GM18502 (cell line): ENCODE results near the gene ZBTB47.

ENCODE experiments used
- ATAC-seq: cut with Tn5 transposase; IDR thresholded peaks from one replicate; pipeline ENCODE4 v1.9.1; 2021; ENCODE audit warnings: mild to moderate bottlenecking; ENCODE audit not compliant: unreplicated experiment, poor library complexity

ZBTB47 gene

DNA sequence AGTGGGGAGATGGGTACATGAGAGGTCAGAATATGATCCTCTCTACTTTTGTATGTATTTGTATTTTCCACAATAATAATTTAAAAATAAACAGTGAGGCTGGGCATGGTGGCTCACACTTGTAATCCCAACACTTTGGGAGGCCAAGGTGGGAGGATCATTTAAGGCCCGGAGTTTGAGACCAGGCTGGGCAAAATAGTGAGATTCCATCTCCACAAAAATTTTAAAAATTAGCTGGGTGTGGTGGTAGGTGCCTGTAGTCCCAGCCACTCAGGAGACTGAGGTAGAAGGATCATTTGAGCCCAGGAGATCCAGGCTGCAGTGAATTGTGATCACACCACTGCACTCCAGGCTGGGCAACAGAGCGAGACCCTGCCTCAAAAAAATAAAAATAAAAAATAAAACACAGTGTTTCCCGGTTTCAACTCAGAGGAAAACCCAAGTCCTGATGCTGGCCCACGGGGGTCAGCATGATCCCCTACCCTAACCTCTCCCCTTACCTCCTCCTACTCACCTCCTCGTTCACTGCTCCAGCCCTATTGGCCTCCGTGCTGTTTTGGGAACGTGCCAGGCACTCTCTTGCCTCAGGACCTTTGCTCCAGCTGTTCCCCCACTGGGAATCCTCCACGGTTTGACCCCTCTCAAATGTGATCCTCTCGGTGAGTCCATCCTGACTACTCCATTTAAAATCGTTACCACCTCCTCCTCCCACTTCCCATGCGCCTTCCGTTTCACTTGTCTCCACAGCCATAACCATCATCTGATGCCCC, 29.0 kb downstream of the ZBTB47 start:
- no peak for ATAC-seq

DNA sequence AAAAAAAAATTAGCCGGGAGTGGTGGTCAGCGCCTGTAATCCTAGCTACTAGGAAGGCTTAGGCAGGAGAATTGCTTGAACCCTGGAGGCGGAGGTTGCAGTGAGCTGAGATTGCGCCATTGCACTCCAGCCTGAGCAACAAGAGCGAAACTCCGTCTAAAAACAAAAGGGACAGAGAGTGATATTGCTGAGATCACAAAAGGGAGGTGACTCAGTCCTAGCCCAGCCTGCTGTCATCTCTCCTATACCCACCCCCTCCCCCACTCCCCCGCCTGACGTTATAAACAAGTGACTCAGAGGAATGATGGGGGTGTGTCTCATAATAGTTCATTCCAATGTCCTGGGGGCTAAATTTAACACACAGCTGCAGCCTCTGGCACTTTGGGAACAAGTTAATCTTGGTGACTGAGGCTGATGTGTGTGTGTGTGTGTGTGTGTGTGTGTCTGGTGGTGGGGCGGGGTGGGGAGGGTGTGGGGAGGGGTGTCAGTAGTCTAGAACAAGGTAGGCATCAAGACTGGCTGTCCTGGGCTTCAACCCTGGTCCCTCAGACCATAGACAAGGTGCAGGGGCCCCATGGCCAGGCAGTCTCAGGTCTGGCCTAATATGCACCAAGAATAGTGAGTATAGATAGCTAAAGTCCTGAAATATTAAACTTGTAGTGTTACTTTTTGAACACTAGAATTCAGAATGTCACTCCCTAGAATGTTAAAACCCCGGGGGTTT, 30.5 kb downstream of the ZBTB47 start:
- no peak for ATAC-seq

DNA sequence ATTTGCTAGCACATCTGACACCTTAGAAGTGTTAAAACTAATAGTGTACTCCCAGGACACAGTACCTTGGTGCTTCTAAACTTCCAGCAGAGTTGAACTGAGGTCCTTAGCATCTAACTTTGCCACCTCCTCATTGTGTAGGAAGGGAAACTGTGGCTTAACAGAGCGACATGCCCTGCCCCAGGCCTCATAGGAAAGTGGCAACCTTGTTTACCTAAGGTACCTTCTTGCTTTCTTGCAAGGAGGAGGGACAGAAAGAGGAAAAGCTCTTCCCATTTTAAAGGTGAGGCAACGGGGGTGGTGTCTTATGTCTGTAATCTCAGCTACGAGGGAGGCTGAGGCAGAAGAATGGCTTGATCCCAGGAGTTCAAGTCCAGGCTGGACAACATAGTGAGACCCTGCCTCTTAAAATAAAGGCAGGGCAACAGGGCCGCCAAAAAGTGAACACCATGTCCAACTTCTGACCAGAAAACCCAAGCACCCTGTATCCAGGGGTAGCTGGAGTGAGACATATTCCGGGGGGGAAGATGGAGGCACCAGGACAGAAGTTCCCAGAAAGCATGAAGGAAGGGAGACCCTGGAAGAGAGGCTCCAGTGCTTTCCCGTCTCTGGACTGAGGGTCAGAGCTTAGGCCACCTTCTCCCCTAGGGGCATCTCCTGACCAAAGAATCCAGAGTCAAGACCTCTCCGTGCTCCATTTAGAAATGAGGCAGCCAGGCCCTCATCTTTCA, 31.3 kb downstream of the ZBTB47 start:
- ATAC-seq, result no peak

DNA sequence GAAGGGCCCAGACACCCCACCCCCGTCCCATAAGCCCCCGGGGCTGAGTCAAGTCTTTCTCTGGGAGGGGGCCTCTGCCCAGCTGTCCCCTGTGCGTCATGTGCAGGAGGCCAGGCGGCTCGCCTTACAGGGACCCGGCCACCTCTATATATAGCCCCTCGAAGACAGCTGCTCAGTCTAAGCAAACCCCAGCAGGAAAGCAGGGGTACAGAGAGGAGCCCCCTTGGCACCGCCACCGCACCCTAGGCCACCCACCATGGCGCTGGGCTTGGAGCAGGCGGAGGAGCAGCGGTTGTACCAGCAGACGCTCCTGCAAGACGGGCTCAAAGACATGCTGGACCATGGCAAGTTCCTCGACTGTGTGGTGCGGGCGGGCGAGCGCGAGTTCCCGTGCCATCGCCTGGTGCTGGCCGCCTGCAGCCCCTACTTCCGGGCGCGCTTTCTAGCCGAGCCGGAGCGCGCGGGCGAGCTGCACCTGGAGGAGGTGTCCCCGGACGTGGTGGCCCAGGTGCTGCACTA, 31.9 kb downstream of the ZBTB47 start, which contains the start of gene KLHL40:
Gene KLHL40 (plus strand): TSS at position 175 of the 519 bp plus-strand sequence. CDS start 82 bp downstream, at position 257.
- no peak for ATAC-seq

DNA sequence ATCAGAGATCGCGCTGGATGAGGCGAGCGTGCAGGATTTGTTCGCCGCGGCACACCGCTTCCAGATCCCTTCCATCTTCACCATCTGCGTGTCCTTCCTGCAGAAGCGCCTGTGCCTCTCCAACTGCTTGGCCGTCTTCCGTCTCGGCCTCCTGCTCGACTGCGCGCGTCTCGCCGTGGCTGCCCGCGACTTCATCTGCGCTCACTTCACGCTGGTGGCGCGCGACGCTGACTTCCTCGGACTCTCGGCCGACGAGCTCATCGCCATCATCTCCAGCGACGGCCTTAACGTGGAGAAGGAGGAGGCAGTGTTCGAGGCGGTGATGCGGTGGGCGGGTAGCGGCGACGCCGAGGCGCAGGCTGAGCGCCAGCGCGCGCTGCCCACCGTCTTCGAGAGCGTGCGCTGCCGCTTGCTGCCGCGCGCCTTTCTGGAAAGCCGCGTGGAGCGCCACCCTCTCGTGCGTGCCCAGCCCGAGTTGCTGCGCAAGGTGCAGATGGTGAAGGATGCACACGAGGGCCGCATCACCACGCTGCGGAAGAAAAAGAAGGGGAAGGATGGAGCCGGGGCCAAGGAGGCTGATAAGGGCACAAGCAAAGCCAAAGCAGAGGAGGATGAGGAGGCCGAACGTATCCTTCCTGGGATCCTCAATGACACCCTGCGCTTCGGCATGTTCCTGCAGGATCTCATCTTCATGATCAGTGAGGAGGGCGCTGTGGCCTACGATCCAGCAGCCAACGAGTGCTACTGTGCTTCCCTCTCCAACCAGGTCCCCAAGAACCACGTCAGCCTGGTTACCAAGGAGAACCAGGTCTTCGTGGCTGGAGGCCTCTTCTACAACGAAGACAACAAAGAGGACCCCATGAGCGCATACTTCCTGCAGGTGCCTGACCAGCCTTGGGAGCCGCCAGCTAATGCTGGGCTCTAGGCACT, 32.7 kb downstream of the ZBTB47 start:
- no peak for ATAC-seq

DNA sequence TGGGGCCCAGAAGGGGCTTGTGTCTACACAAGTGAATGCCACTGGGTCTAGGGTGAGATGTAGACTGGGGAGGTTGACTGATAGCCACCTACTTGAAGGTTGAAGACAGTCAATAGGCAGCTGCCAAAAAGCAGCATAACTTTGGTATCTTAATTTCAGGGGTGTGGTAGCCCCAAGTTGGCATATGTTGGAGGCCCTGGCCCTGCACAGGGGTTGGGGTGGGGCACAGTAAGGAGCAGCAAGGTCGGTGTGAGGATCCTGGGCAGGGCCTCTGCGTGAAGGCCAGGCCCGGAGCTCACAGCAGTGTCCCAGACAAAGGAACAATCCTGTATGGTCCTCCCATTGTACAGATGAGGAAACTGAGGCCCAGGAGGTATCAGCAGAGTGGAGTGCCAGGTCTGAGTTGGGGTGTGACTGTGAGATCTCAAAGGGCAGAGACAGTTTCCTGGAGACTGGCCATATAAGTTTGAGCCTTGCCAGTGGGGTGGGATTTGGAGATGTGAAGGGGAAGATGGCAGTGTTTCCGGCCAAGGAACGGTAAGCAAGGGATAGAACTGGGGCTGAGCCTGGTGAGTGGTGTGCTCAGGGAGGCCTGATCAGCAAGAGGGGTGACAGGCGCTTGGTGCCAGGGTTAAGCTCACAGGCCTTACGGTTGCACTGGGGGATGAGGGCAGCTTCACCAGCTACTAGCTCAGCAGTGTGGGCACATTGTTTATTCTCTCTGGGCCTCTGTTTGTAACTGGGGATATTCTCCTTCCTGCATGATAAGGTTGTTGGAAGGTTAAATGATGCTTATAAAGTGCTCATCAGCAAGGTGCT, 33.5 kb downstream of the ZBTB47 start:
- ATAC-seq, result no peak

DNA sequence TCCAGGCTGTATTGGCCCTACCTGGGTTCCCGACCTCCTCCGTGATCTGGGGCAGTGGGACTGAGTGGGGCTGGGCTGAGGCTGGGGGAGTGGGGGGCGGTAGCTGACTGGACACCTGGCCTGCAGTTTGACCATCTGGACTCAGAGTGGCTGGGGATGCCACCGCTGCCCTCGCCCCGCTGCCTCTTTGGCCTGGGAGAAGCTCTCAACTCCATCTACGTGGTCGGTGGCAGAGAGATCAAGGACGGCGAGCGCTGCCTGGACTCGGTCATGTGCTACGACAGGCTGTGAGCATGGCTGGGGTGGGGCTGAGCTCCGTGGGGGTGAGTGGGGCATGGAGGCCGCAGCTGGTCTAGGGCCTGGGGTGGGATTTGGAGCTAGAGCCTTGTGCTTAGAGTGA, 34.5 kb downstream of the ZBTB47 start:
- no peak for ATAC-seq

DNA sequence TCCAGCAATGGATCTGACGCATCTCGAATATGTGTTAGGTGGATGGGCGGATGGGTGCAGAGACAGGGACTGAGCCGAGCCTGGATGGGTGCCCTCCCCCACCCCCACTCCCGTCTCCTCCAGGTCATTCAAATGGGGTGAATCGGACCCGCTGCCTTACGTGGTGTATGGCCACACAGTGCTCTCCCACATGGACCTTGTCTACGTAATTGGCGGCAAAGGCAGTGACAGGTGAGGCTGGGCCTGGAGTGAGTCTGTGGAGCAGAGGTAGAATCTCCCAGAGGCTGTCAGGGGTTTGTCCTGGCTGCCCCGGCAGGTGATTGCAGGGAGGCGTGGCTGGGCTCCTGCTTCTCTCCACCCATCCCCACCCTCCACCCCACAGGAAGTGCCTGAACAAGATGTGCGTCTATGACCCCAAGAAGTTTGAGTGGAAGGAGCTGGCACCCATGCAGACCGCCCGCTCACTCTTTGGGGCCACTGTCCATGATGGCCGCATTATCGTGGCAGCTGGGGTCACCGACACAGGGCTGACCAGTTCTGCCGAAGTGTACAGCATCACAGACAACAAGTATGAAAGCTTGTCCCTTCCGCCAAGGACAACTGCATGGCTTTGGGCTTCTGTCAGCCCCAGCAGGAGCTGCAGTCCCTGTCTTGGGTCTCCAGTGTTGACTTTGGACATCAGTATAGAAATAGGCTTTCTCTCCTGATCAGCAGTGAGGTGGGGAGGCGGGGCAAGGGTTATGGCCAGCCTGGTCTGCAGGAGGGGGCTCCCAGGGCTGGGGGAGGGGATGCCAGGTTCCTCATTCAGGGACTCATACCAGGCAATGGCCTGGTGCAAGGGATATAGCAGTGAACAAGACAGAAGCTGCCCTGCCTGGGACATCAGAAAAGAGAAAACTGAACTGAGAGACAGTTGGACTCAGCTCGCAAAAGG, 35.3 kb downstream of the ZBTB47 start:
- ATAC-seq, result no peak

DNA sequence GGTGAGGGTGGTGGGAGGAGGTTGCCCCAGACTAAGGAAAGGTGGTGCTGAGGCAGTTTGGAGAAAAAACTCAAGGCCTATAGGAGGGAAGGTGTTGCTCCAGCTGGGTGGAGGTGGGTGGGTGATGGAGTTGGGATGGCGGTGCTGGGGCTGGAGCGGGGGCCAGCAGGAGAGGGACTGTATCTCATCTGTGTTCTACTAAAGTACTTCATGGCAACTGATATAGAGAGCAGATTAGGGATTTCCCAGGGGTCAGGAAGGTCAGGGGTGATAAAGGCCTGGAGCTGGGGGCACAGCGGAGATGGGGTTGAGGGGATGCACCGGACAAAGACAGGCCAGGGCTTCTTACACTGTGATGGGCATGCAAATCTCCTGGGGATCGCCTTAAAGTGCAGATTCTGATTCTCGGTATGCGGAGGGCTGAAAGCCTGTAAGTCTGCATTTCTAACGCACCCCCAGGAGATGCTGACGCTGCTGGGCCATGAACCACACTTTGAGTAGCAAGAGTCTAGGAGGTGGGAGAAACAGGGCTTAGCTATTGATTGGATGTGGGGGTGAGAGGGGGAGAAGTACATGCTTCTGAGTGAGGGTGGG, 36.0 kb downstream of the ZBTB47 start:
- ATAC-seq, result no peak

DNA sequence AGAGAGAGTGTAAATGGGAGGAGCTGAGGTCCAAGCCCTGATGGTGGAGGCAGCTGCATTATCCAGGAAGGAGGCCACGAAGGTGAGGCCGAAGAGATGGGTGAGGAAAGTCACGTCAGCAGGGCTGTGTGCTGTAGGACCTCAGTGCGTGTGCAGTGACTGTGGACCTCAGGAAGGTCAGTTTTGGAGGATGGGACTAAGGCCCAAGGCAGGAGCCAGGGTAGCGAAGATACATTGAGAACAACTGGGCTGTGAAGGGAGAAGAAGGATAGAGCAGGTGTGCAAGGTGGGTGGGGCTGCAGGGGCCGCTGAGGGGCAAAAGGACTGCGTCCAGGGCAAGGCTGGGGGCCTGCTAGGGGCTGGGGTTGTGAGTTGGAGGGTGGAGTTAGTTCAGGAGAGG, 36.7 kb downstream of the ZBTB47 start:
- no peak for ATAC-seq

DNA sequence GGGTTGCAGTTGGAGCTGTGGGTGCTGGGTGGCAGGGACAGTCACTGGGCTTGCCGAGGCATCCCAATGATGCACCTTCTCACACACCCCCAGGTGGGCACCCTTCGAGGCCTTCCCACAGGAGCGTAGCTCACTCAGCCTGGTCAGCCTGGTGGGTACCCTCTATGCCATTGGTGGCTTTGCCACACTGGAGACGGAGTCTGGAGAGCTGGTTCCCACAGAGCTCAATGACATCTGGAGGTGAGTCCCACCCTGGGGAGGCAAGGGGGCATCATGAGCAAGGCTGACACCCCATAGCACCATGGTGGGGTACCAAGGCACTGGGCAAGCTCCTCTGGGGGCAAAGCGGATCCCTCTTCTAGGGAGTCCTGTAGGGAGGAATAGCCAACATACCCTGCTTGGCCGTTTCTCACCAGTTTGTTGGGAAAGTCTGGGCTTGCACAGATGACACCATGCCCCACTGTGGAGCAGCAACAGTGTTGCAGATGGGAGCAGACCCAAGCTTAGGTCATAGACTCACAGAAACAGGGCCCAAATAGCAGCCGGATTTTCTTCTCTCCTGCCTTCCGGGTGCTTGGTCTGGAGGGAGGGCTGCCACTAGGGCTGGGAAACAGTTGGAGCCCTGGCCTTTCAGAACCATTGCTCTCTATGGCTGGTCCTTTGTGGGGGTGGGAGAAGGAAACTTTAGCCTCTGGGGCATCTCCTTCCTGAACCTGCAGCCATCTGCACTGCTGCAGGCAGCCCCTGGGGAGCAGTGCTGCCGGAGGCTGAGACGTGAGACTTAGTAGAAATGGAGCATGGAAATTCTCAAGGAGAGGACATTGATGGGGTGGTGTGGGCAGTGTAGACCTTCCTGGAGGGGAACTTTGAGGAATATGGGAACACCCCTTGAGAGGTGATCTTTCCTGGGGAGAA, 37.5 kb downstream of the ZBTB47 start:
- ATAC-seq, result no peak

DNA sequence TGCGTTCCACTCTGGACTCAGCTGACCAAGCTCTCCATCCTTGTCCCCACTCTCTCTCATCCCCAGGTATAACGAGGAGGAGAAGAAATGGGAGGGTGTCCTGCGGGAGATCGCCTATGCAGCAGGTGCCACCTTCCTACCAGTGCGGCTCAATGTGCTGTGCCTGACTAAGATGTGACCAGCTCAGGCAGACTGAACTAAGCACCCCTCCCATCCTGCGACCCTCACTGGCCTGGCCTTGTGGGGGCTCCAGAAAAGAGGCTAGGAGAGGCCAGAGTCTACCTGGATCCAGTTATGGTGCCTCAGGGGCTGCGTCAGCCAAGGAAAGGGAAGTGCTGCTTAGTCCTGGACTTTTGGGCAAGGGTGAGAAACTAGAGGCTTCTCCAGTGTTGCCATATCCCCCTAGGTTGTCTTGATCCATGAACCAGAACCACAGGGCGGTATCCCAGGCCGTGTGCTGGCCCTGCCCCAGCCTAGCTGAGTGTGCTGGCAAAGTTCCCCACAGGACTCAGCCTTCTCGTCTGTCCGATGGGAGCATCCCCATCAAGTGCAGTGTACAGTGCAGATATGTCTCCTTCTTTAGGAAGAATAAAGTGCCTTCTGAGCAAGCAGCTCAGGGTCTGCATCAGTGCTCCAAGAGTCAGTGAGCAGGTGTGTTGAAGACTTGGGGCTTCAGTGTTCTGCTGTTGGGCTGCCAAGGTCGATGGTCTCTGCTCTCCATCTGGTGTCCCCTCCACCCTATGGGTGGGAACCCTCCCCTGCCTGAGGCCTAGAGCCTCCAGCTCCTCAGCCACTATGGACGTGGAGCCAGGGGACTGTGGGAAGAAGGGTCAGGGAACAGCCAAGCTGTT, 38.5 kb downstream of the ZBTB47 start:
- no peak for ATAC-seq

DNA sequence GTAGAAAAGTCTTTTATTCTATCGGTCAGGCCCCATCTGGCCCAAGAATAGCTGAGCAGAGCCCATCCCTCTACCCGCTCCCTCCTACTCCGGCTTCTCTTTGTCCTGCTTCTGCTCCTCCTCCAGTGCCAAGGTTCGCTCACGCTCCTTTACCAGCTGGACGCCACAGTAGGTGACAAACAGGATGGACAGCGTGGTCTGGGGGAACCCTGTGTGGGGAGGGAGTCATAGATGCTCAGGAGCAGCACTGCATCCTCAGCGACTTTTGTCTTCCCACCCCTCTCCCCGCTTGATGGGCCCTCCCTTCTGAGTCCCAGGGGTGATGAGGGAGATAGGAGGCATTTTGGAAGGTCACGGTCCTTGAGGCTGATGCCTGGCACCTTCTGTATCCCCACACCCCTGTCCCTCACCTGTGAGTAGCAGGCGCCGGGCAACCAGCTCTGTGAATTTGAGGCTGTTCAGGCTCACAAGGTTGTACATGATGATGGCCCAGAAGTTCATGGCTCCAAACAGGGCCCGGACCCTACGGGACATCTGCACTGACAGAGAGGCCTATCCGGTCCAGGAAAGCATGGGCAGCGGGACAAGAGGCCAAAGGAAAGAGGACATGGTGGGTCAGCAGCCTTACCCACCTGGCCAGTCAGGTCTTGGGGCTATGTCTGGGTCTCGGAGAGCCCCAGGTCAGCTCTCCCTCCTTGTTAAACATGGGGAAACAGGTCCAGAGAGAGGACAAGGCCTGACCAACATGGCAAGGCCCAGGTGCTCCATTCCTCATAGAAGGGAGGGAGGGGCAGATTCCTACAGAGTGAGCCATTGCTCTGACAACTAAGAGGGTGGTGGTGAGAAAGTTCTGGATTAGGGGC, 39.4 kb downstream of the ZBTB47 start:
- no peak for ATAC-seq

DNA sequence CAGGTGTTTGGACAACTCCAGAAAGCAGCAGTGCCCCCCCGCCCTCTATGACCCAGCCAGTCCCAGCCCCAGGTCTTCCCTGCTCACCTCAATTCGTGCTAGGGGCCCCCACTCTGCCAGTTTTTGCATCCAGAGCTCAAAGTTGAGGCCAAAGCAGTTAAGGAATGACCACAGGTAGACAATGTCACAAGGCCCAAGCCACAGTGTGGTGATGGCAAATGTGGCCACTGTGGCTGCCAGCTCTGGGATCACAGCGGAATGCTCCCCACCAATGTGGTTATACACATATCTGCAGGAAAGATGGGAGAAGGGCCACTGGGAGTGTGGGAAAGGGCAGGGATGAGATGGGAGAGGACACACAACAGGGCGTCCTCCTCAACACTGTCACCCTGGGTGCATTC, 40.0 kb downstream of the ZBTB47 start:
- no peak for ATAC-seq

DNA sequence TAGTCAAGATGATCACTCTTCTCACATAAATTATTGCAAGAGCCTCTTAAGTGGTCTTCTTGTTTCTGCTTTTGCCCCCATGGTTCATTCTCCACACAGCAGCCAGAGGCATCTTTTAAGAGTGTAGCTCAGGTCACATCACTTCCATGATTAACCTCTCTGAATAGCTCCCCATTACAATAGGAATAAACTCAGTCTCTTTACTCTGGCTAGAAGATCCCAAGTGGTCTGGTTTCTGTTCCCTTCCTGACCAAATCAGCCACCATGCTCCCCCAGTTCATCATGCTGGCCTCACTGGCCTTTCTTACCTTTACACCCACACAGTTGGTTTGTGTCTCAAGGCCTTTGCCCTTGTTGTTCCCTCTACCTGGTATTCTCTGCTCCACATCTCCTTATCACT, 40.9 kb downstream of the ZBTB47 start:
- ATAC-seq, result no peak
